HepG2 (cell line): ENCODE results near the gene TBX21. TPM values are rescaled to one million over a fixed set of nuclear protein-coding genes. Genes with fewer than 3 reads are reported as not detected.

Experiments used
- ATAC-seq: fragments of 200-7000 bp; cut with Tn5 transposase; 3 replicates; pipeline ENCODE4 v1.9.1; 2020; ENCODE audit warnings: mild to moderate bottlenecking, moderate library complexity
- BruUV-seq: library from RNA; stranded (reverse); fragments of 400-500 nt; replicated peaks from 2 replicates; lab custom pipeline; 2021; lab: Mats Ljungman, UMichigan
- CTCF ChIA-PET: fragments of 300-600 bp; formaldehyde crosslinking; extraction: SDS; loops from one replicate; lab custom pipeline; 2021; ENCODE audit warnings: low total read pairs, inconsistent platforms, low intra/inter-chr PET ratio; lab: Yijun Ruan, JAX
- POLR2A ChIA-PET: fragments of 350-600 bp; sonication (Branson Sonifier 250); formaldehyde crosslinking; loops from one replicate; lab custom pipeline; 2020; ENCODE audit warnings: antibody characterized with exemption, inconsistent platforms; lab: Yijun Ruan, JAX
- DNase-seq: peaks from one replicate; pipeline ENCODE4 v3.0.0-alpha.2; 2015; ENCODE audit warnings: low spot score
- FAIRE-seq: peaks from 3 replicates; lab custom pipeline; 2011; peaks lifted over from hg19 to GRCh38; lab: Jason Lieb, UNC
- H2AFZ ChIP-seq: one replicate; pipeline ENCODE4 v1.6.1; 2011; ENCODE audit warnings: low read length, inconsistent platforms
- H3K27ac ChIP-seq: fragments of 300-600 bp; 3 replicates; pipeline ENCODE4 v1.8.0; 2011; ENCODE audit warnings: mixed run types, mild to moderate bottlenecking, mixed read lengths, low read length, inconsistent platforms; ENCODE audit not compliant: insufficient read depth; ENCODE audit errors: extremely low read length
- H3K27me3 ChIP-seq, 2 experiments: fragments of 200-600 bp in 1 of 2; 2 replicates in 1 of 2; 3 replicates in 1 of 2; pipeline versions ENCODE4 v1.6.0 to v1.8.0; 2011; ENCODE audit warnings: low read length in 2 of 2, mild to moderate bottlenecking in 2 of 2, moderate library complexity in 2 of 2, inconsistent platforms in 1 of 2; ENCODE audit not compliant: insufficient read depth in 2 of 2, control insufficient read depth in 1 of 2
- H3K36me3 ChIP-seq, 2 experiments: fragments of 200-600 bp in 1 of 2; replicated peaks in 1 of 2; 2 replicates in 1 of 2; 3 replicates in 1 of 2; pipeline versions ENCODE4 v1.5.1 to v1.8.0; 2011; ENCODE audit warnings: low read length in 2 of 2, inconsistent platforms in 1 of 2; ENCODE audit not compliant: insufficient read depth in 2 of 2, control insufficient read depth in 1 of 2
- H3K4me1 ChIP-seq: 2 replicates; pipeline ENCODE4 v1.5.1; 2012; ENCODE audit warnings: low read length, inconsistent platforms; ENCODE audit not compliant: insufficient read depth
- H3K4me2 ChIP-seq: 2 replicates; pipeline ENCODE4 v1.6.0; 2011; ENCODE audit warnings: low read depth, low read length, inconsistent platforms
- H3K4me3 ChIP-seq, 3 experiments: fragments of 200-600 bp in 1 of 3; sonication (generic), shearing (Covaris generic) in 1 of 3; replicated peaks in 1 of 3; 2 replicates each; pipeline ENCODE4 v1.5.1; 2011 to 2016; ENCODE audit warnings: low read length in 3 of 3, inconsistent platforms in 2 of 3, low read depth in 2 of 3, mild to moderate bottlenecking in 2 of 3, control low read depth in 1 of 3, mixed read lengths in 1 of 3; ENCODE audit not compliant: insufficient read depth in 1 of 3
- H3K79me2 ChIP-seq: one replicate; pipeline ENCODE4 v1.6.1; 2011; ENCODE audit warnings: low read length, inconsistent platforms; ENCODE audit not compliant: insufficient read depth
- H3K9ac ChIP-seq: 2 replicates; pipeline ENCODE4 v1.6.0; 2011; ENCODE audit warnings: mild to moderate bottlenecking, low read depth, low read length, inconsistent platforms; ENCODE audit not compliant: insufficient read depth
- H3K9me3 ChIP-seq: 2 replicates; pipeline ENCODE4 v1.5.1; 2012; ENCODE audit warnings: mild to moderate bottlenecking, low read length
- H4K20me1 ChIP-seq: 2 replicates; pipeline ENCODE4 v1.6.0; 2011; ENCODE audit warnings: inconsistent platforms, mild to moderate bottlenecking, low read length, moderate library complexity; ENCODE audit not compliant: insufficient read depth
- ARNTL ChIP-seq: sonication (generic); formaldehyde crosslinking; IDR thresholded peaks from 2 replicates; pipeline ENCODE4 v1.4.0; 2020; ENCODE audit warnings: mild to moderate bottlenecking, missing genetic modification reagents
- HHEX ChIP-seq: IDR thresholded peaks from 2 replicates; pipeline ENCODE4 v1.6.1; 2016; ENCODE audit warnings: control low read depth
- KLF12 ChIP-seq: sonication (generic); formaldehyde crosslinking; IDR thresholded peaks from 2 replicates; pipeline ENCODE4 v1.4.0; 2020; ENCODE audit warnings: missing genetic modification reagents, borderline replicate concordance
- MBD4 ChIP-seq: IDR thresholded peaks from 2 replicates; pipeline ENCODE4 v1.6.1; 2012; ENCODE audit warnings: low read length, inconsistent platforms, borderline replicate concordance
- NR0B2 ChIP-seq: sonication (generic); formaldehyde crosslinking; IDR thresholded peaks from 2 replicates; pipeline ENCODE4 v1.4.0; 2020; ENCODE audit warnings: mild to moderate bottlenecking, missing genetic modification reagents
- PAXIP1 ChIP-seq: sonication (generic); formaldehyde crosslinking; conservative IDR thresholded peaks from 2 replicates; pipeline ENCODE4 v1.4.0; 2020; ENCODE audit warnings: mild to moderate bottlenecking, missing genetic modification reagents, moderate library complexity
- PHF5A ChIP-seq: IDR thresholded peaks from one replicate; pipeline ENCODE4 v1.6.1; 2018; ENCODE audit warnings: low read depth, missing genetic modification reagents; ENCODE audit not compliant: unreplicated experiment
- SAP130 ChIP-seq: IDR thresholded peaks from 2 replicates; pipeline ENCODE4 v1.6.1; 2016; ENCODE audit warnings: low read depth
- SIN3A ChIP-seq: IDR thresholded peaks from 2 replicates; pipeline ENCODE4 v1.6.1; 2011; ENCODE audit warnings: low read depth, mild to moderate bottlenecking, control low read depth, low read length, borderline replicate concordance
- ZFX ChIP-seq: sonication (generic); formaldehyde crosslinking; IDR thresholded peaks from 2 replicates; pipeline ENCODE4 v1.4.0; 2020; ENCODE audit warnings: mild to moderate bottlenecking, low read depth, missing genetic modification reagents, moderate library complexity
- ZNF234 ChIP-seq: sonication (generic); formaldehyde crosslinking; conservative IDR thresholded peaks from 2 replicates; pipeline ENCODE4 v1.5.1; 2020; ENCODE audit warnings: mild to moderate bottlenecking, missing genetic modification reagents
- ZNF253 ChIP-seq: sonication (generic); formaldehyde crosslinking; IDR thresholded peaks from 2 replicates; pipeline ENCODE4 v1.8.0; 2022; ENCODE audit warnings: mild to moderate bottlenecking, missing genetic modification reagents, borderline replicate concordance
- ZNF263 ChIP-seq: sonication (generic); formaldehyde crosslinking; IDR thresholded peaks from 2 replicates; pipeline ENCODE4 v1.4.0; 2020; ENCODE audit warnings: missing genetic modification reagents
- ZNF362 ChIP-seq: sonication (generic); formaldehyde crosslinking; IDR thresholded peaks from 2 replicates; pipeline ENCODE4 v1.4.0; 2020; ENCODE audit warnings: missing genetic modification reagents, mild to moderate bottlenecking, borderline replicate concordance
- WGBS: methylation state at CpG from one replicate; pipeline ENCODE4 v1.1.6; 2017; ENCODE audit warnings: low lambda C conversion rate; 5-methylcytosine and 5-hydroxymethylcytosine counted together
- in situ Hi-C: cut with HindIII; loops from 2 replicates; pipeline ENCODE4 v1.10.0; 2017; ENCODE audit warnings: low pct_unique_long_range_greater_than_20kb; ENCODE audit not compliant: extremely low pct_ligation_motif_present
- intact Hi-C: fragments of 100-400 bp; cut with micrococcal nuclease; formaldehyde crosslinking; loops from one replicate; pipeline ENCODE4 v1.10.0; 2022; ENCODE audit not compliant: unreplicated experiment
- polyA plus RNA-seq, 8 experiments: library from polyadenylated mRNA; depleted of rRNA in 3 of 8; stranded (reverse) in 7 of 8; unstranded in 1 of 8; fragments of >200 nt; fragmentation: Illumina TruSeq in 4 of 8; extraction: Trizol in 4 of 8; gene quantifications; 2 replicates each; pipeline versions ENCODE4 v1.2.1 to v1.2.3, GENCODE V29; 2011 to 2016; ENCODE audit warnings: low read depth in 4 of 8, missing spikeins in 1 of 8, mixed read lengths in 1 of 8; ENCODE audit not compliant: insufficient read depth in 1 of 8
- total RNA-seq, 5 experiments: library from RNA; depleted of rRNA; stranded (reverse); fragments of >200 nt; fragmentation: Illumina TruSeq; extraction: Trizol; gene quantifications; 2 replicates each; pipeline ENCODE4 v1.2.3, GENCODE V29; 2016; ENCODE audit warnings: low read depth in 1 of 5
- TF ChIP-seq, protein P1 (sequence below): IDR thresholded peaks from 2 replicates; pipeline ENCODE4 v1.6.1; 2016; ENCODE audit warnings: low read depth

Gene TBX21
- total and polyA plus RNA-seq, 2 of the 13 experiments (the other 11 are each of a cell fraction or from before 2014, with no cell fraction given) = not detected

- Histone ChIP-seq H3K27ac (no peak overlapping the region), H3K9me3 (no peaks in the 10 kb centered on the region), H3K36me3 (peaks cover 0 to 1% of the 10 kb centered on the region in 2 experiments; a peak in 1 of 5 replicates), H4K20me1 (no peaks in the 10 kb centered on the region), H3K4me3 (no peak overlapping the region), H3K27me3 (no peaks in the 10 kb centered on the region), H3K4me2 (no peak overlapping the region), H3K79me2 (no peaks in the 10 kb centered on the region), H3K4me1 (peaks cover 33% of the 10 kb centered on the region), H3K9ac (no peak overlapping the region), H2AFZ (no peak overlapping the region)
- 82% methylated on average over 11 of the region's 11 CpGs for WGBS
- intact Hi-C loops = no loop called here
- TF ChIP-seq NR0B2 = no peak
- TF ChIP-seq PHF5A (CRISPR knock-in tag) = no peak
- no peak for TF ChIP-seq PAXIP1 (CRISPR knock-in tag)
- no peak for TF ChIP-seq ZNF234 (CRISPR knock-in tag)
- no peak for TF ChIP-seq SAP130
- no peak for TF ChIP-seq HHEX (CRISPR knock-in tag)
- peak; percentile 74 for TF ChIP-seq ZNF263 (CRISPR knock-in tag)
- TF ChIP-seq ZNF253 (CRISPR knock-in tag) = no peak
- TF ChIP-seq, protein P1, sequence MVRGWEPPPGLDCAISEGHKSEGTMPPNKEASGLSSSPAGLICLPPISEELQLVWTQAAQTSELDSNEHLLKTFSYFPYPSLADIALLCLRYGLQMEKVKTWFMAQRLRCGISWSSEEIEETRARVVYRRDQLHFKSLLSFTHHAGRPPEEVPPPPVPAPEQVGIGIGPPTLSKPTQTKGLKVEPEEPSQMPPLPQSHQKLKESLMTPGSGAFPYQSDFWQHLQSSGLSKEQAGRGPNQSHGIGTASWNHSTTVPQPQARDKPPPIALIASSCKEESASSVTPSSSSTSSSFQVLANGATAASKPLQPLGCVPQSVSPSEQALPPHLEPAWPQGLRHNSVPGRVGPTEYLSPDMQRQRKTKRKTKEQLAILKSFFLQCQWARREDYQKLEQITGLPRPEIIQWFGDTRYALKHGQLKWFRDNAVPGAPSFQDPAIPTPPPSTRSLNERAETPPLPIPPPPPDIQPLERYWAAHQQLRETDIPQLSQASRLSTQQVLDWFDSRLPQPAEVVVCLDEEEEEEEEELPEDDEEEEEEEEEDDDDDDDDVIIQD (CRISPR knock-in tag) = no peak
- no peak for TF ChIP-seq MBD4
- no peak for TF ChIP-seq ARNTL (CRISPR knock-in tag)
- TF ChIP-seq SIN3A = no peak
- TF ChIP-seq KLF12 (CRISPR knock-in tag) = no peak
- TF ChIP-seq ZNF362 (CRISPR knock-in tag) = no peak
- peak; percentile 29; the same call in 1 of the 2 replicates for TF ChIP-seq ZFX
- DNase-seq = no peak
- ChIA-PET CTCF (no interaction called here), POLR2A (no interaction called here)
- in situ Hi-C loops = no loop called here
- ATAC-seq = no peak
- FAIRE-seq = no peak
- BruUV-seq = no TSS peak
Observed at GRCh38 chr17:47696717-47697642, 36.1 kb upstream of the TBX21 start.
